LNCAP (cell line): ENCODE measurements around the gene EXOG.

Experiments used
- CTCF ChIP-seq: fragments of 450-650 bp; IDR thresholded peaks from 2 replicates; pipeline ENCODE4 v1.5.1; 2017; ENCODE audit warnings: mild to moderate bottlenecking

The EXOG gene

GRCh38 chr3:38543586-38543985 lies 47.4 kb downstream of the EXOG start:
- no peak for TF ChIP-seq CTCF

GRCh38 chr3:38544926-38545325 lies 48.8 kb downstream of the EXOG start:
- TF ChIP-seq CTCF, result no peak

- no peak for TF ChIP-seq CTCF
Measured at GRCh38 chr3:38545550-38545949, 49.4 kb downstream of the EXOG start.

GRCh38 chr3:38545983-38546382 lies 49.8 kb downstream of the EXOG start:
- TF ChIP-seq CTCF, result no peak

- no peak for TF ChIP-seq CTCF
Measured at GRCh38 chr3:38548154-38548931, 52.2 kb downstream of the EXOG start.

- no peak for TF ChIP-seq CTCF
Measured at GRCh38 chr3:38549082-38549481, 52.9 kb downstream of the EXOG start.

GRCh38 chr3:38549486-38549885 lies 53.3 kb downstream of the EXOG start:
- no peak for TF ChIP-seq CTCF
